NCI-H1436 (cell line): ENCODE data around the gene CYB561D1.
A peak's percentile ranks its signal among the peaks of the same experiment; 100 is the strongest.
"Not testable (repeated sequence)": the region's sequence is repeated elsewhere in the genome, so short reads cannot be mapped to it uniquely, and the experiment has no call there.

Source experiments
- DNase-seq: peaks from one replicate; lab custom pipeline; 2025; lab: John Stamatoyannopoulos, UW

CYB561D1 gene

GRCh38 chr1:109493805-109494539 lies at the start of gene CYB561D1:
TSS of gene CYB561D1 (plus strand) at chr1:109494094. CDS start at chr1:109494140, 46 bp downstream.
- DNase-seq, result peak; percentile 81

DNA sequence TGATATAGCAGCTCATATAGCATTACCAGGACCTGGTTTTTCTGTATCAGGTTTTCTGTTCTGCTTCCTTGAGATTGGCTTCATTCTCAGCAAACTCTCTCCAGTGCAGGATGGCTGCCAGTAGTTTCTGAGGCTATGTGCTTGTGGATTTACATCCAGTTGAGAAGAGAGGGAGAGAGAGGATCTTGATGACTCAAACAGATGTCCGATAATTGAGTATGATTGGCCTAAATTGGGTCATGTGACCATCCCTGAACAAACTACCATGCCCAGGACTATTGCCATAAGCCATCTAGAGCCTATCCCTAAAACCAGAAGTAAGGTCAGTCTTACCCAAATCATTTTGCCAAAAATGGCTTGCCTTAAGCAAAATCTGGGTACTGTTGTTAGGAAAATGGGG lies 49.5 kb upstream of the CYB561D1 start:
- DNase-seq, result no peak

DNA sequence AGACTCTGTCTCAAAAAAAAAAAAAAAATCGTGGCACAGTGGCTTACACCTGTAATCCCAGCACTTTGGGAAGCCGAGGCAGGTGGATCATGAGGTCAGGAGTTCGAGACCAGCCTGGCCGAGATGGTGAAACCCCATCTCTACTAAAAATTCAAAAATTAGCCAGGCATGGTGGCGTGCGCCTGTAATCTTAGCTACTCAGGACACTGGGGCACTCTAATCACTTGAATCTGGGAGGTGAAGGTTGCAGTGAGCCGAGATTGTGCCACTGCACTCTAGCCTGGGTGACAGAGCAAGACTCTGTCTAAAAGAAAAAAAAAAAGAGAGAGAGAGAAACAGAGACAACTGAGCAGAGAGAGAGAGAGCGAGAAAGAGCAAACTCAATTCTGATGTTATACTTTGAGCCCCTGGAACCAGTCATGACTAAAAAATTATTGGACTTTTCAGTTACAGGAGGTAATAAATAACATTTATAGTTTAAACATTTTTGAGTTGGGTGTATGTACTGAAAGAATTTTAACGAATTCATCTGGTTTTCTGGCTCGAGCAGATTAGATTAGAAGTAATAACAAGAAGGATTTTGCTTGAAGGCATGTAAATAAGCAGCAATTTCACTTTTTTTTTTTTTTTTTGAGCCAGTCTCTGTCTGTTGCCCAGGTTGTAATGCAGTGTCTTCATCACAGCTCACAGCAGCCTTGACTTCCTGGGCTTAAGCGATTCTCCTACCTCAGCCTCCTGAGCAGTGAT lies 47.8 kb upstream of the CYB561D1 start:
- not testable (repeated sequence) for DNase-seq

DNA sequence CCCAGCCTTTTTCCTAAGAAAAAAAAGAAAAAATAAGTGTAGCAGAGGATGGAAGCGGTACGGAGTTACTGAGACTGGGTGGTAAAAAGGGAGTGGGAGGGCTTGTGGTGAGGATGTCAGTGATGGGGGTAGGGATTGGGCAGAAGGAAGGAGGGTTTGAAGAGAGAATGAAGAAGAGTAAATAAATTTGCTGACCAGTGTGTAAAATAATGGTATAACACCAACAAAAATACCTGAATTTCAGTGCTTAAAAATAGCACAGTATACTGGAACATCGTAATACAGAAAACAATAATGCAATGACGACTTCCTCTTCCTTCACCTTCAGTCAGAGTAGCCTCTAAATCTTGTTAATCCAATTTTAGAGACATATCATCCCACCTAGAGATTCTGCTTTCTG lies 46.4 kb upstream of the CYB561D1 start:
- no peak for DNase-seq

- no peak for DNase-seq
Measured at GRCh38 chr1:109454497-109455133, 39.3 kb upstream of the CYB561D1 start.

DNA sequence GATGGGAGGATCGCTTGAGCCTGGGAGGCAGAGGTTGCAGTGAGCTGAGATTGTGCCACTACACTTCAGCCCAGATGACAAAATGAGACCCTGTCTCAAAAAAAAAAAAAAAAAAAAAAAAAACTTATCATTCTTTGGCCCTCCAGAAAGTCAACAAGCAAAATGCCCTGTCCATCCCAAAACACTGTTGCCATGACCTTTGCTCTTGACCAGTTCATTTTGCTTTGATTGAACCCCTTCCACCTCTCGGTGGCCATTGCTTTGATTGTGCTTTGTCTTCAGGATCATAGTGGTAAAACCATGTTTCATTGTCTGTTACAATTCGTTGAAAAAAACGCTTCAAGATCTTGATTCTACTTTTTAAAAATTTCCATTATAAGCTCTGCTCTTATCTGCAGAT lies 36.1 kb upstream of the CYB561D1 start:
- no peak for DNase-seq

- DNase-seq, result no peak
Measured at GRCh38 chr1:109466125-109466451, 27.8 kb upstream of the CYB561D1 start.

- no peak for DNase-seq
Measured at GRCh38 chr1:109466452-109467300, 27.2 kb upstream of the CYB561D1 start, which contains the start of gene SYPL2. TSS of gene SYPL2 (plus strand) at chr1:109466546. CDS start at chr1:109466844, 298 bp downstream.

DNA sequence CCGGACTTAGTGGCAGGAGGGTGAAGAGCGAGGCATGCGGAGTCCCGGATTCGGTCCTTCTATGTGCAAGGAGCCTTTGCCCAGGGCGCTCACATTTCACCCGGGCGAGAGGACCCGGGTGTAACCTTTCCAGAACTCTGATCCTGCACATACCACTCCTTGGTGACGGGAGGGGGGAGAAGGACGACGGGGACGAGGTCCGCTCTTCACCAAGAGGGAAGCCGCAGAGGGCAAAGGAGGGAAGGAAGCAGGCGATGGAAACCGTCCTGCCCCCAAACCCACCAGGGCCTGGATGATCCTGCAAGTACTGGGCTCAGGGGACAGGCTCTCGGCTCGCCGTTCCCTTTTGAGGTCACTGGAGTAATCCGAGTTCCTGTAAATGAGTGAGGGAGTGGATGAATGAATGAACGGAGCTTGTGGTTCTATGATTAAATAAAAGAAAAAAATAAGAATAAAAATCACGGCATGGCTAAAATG lies 26.6 kb upstream of the CYB561D1 start:
- no peak for DNase-seq

- no peak for DNase-seq
Measured at GRCh38 chr1:109468061-109468460, 25.8 kb upstream of the CYB561D1 start.

DNA sequence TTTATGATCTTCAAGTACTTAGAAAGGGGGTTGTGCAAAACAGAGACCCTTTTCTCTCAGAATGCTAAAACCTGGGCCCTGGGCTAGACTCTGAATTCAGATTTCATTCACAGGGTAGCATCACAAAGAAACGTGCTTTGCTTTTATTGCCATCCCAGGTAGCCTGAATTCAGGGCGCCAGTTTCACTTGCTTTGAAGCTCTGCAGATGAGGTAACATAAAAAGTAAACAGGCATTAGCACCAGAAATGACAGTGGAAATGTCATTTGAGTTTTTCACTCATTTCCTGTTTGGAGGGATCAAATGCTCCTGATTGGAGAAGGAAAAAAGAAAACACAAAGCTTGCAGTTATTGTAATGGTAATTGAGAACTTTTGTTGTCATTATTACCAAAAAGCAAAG lies 25.0 kb upstream of the CYB561D1 start:
- DNase-seq, result no peak

DNA sequence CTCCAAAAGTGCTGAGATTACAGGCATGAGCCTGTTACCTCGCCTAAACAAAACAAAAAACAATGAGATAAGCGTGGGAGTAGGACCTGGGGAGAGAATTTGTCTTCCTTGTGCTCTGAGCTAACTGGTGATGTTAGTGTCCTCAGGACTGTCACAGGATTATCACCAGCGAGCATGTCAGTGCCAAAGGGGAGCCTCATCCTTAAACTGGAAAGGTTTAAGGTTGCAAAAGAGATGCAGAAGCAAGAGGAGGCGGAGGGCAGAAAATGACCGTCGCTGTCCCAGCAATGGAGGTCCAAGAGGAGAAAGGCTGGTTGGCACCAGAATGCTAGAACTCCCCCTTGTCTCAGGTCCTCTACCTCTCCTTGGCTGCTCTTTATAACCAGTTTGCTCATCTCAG lies 23.6 kb upstream of the CYB561D1 start:
- no peak for DNase-seq

- DNase-seq, result no peak
Measured at GRCh38 chr1:109472779-109473178, 21.1 kb upstream of the CYB561D1 start.

GRCh38 chr1:109473284-109474057 lies 20.4 kb upstream of the CYB561D1 start:
- DNase-seq, result not testable (repeated sequence)

DNA sequence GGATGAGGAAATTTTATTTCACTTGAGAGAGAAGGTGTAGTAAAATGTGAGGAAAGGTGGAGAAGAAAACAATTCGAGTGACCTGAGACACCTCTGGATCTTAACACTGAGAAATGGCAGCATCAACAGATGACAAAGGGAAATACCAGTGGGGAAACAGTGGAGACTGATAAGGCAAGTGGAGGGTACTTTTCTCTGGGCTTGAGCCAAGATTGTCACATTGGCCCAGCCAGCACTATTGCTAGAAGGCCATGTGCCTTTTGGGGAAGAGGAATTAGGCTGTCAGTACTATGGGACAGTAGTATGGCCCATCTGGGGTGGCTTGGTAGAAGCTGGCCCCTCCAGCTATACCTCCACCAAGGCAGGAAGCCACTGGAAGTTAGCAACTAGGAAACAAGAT lies 19.2 kb upstream of the CYB561D1 start:
- DNase-seq, result no peak

GRCh38 chr1:109475261-109475660 lies 18.6 kb upstream of the CYB561D1 start:
- DNase-seq, result no peak

GRCh38 chr1:109476825-109477224 lies 17.1 kb upstream of the CYB561D1 start:
- no peak for DNase-seq

DNA sequence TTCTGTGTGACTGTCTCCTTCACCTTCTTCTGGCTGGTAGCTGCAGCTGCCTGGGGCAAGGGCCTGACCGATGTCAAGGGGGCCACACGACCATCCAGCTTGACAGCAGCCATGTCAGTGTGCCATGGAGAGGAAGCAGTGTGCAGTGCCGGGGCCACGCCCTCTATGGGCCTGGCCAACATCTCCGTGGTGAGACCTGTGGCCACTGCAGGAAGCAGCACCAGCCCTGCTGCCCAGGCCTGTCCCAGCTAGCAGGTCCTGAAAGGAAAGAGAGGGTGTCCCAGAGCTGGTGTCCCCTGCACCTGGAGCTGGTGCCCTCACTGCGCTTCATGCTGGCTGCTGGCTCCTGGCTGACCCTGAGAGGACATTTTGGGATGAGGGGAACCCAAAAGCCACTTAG lies 16.1 kb upstream of the CYB561D1 start:
- no peak for DNase-seq

DNA sequence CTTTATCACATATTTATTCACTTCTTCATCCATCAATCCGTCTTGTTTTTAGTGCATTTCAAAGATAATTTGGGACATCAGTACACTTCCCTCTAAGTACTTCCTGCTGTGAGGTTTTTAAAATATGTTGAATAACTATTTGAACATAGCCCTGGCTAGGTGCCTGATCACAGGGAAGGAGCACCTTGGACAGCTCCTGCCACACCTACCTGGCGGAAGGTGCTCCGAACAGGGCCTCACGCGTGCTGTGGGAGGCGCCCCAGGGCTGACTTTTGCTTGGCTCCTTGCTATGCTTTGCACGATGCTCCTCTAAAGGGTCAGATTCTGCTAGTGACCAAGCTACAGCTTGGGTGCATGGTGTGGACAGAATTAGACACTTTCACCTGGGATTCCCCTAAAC lies 15.1 kb upstream of the CYB561D1 start:
- no peak for DNase-seq

GRCh38 chr1:109479311-109479710 lies 14.6 kb upstream of the CYB561D1 start:
- DNase-seq, result no peak

- no peak for DNase-seq
Measured at GRCh38 chr1:109479901-109480300, 14.0 kb upstream of the CYB561D1 start.
